Measurements from ENCODE around the gene GAS2L1. TPM values are rescaled to one million over a fixed set of nuclear protein-coding genes. Genes with fewer than 3 reads are reported as not detected.

The GAS2L1 gene
- total RNA-seq, 1 experiment from 2014 or later = 22.7 TPM

DNA sequence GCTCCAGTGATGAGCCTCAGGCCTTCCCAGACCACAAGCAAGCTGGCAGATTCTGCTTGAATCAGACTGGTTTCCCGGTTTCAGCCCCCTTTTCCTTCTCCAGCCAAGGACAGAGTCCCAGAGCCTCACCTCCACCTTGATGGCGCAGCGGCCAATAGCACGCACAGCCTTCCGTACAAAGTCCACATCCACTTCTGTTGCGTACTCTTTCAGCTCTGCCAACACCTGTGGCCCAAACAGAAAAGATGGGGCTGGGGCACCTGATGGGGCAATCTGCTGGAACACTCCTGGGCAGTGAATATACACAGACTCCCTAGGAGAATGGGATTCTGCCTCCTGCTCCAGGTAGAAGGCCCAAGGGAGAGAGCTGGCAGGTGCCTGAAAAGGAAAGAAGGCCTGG lies 44.6 kb downstream of the GAS2L1 start:
- CTCF ChIA-PET = no interaction called here
- no peak overlapping the region for H3K4me3 ChIP-seq (ENCODE audit: low read depth, low read length, poor library complexity, severe bottlenecking)
- H3K4me1 ChIP-seq (ENCODE audit: insufficient read depth, low read length, poor library complexity, severe bottlenecking) = no peaks in the 10 kb centered on the region
- POLR2A ChIA-PET (ENCODE audit: low non-redundant PET) = no interaction called here
- no peak overlapping the region for H3K27ac ChIP-seq (ENCODE audit: low read depth, low read length, poor library complexity, severe bottlenecking)
- TF ChIP-seq, protein P1, sequence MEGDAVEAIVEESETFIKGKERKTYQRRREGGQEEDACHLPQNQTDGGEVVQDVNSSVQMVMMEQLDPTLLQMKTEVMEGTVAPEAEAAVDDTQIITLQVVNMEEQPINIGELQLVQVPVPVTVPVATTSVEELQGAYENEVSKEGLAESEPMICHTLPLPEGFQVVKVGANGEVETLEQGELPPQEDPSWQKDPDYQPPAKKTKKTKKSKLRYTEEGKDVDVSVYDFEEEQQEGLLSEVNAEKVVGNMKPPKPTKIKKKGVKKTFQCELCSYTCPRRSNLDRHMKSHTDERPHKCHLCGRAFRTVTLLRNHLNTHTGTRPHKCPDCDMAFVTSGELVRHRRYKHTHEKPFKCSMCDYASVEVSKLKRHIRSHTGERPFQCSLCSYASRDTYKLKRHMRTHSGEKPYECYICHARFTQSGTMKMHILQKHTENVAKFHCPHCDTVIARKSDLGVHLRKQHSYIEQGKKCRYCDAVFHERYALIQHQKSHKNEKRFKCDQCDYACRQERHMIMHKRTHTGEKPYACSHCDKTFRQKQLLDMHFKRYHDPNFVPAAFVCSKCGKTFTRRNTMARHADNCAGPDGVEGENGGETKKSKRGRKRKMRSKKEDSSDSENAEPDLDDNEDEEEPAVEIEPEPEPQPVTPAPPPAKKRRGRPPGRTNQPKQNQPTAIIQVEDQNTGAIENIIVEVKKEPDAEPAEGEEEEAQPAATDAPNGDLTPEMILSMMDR (conservative IDR thresholded peaks at IDR 0.05; ENCODE audit: low read depth, low read length) = no peak
- TF ChIP-seq EZH2 (IDR thresholded peaks at IDR 0.05; ENCODE audit: borderline replicate concordance, low read depth, low read length, poor library complexity, severe bottlenecking) = no peak
- intact Hi-C loops (cut with micrococcal nuclease; ENCODE audit: unreplicated experiment) = no loop called here
- no peak for DNase-seq (ENCODE audit: low spot score)
- no peaks in the 10 kb centered on the region for H3K27me3 ChIP-seq (replicated peaks; ENCODE audit: insufficient read depth, low read depth, low read length, poor library complexity)
- H3K9me3 ChIP-seq (ENCODE audit: low read depth, low read length, poor library complexity, severe bottlenecking) = no peaks in the 10 kb centered on the region
- no TSS peak for BruUV-seq (replicated peaks)
- peaks cover 30% of the 10 kb centered on the region for H3K36me3 ChIP-seq (ENCODE audit: insufficient read depth, low read length, poor library complexity, severe bottlenecking)

GRCh38 chr22:29351891-29352290 lies 45.4 kb downstream of the GAS2L1 start:
- POLR2A ChIA-PET (ENCODE audit: low non-redundant PET) = no interaction called here
- BruUV-seq (replicated peaks) = no TSS peak
- H3K4me3 ChIP-seq (ENCODE audit: low read depth, low read length, poor library complexity, severe bottlenecking) = no peak overlapping the region
- no peak overlapping the region for H3K27ac ChIP-seq (ENCODE audit: low read depth, low read length, poor library complexity, severe bottlenecking)
- H3K36me3 ChIP-seq (ENCODE audit: insufficient read depth, low read length, poor library complexity, severe bottlenecking) = peaks cover 31% of the 10 kb centered on the region
- CTCF ChIA-PET = no interaction called here
- no peaks in the 10 kb centered on the region for H3K9me3 ChIP-seq (ENCODE audit: low read depth, low read length, poor library complexity, severe bottlenecking)
- no peak for DNase-seq (ENCODE audit: low spot score)
- intact Hi-C loops (cut with micrococcal nuclease; ENCODE audit: unreplicated experiment) = no loop called here
- no peaks in the 10 kb centered on the region for H3K27me3 ChIP-seq (replicated peaks; ENCODE audit: insufficient read depth, low read depth, low read length, poor library complexity)
- no peaks in the 10 kb centered on the region for H3K4me1 ChIP-seq (ENCODE audit: insufficient read depth, low read length, poor library complexity, severe bottlenecking)
- no peak for TF ChIP-seq EZH2 (IDR thresholded peaks at IDR 0.05; ENCODE audit: borderline replicate concordance, low read depth, low read length, poor library complexity, severe bottlenecking)
- TF ChIP-seq, protein P1 (conservative IDR thresholded peaks at IDR 0.05; ENCODE audit: low read depth, low read length) = no peak

DNA sequence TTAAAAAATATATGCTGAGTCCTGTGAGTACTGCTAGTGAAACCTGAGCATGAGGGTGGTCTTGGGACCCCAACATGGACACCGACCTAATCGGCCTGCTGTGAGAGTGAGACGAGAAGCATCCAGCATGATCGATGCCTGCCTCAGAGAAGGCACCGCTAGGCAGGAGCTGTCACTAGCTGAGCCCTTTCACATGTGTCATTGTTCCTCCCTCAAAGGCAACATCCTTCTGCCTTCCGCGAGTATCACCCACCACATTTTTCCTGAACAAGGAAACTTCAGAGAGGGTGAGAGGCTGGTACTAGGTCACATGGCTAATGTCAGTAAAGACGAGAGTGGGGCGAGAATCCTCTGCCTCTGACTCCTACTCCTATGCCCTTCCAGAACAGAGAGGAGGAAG lies 46.3 kb downstream of the GAS2L1 start:
- DNase-seq (ENCODE audit: low spot score) = no peak
- peaks cover 31% of the 10 kb centered on the region for H3K36me3 ChIP-seq (ENCODE audit: insufficient read depth, low read length, poor library complexity, severe bottlenecking)
- no peaks in the 10 kb centered on the region for H3K4me1 ChIP-seq (ENCODE audit: insufficient read depth, low read length, poor library complexity, severe bottlenecking)
- no TSS peak for BruUV-seq (replicated peaks)
- no peaks in the 10 kb centered on the region for H3K9me3 ChIP-seq (ENCODE audit: low read depth, low read length, poor library complexity, severe bottlenecking)
- intact Hi-C loops (cut with micrococcal nuclease; ENCODE audit: unreplicated experiment) = no loop called here
- H3K4me3 ChIP-seq (ENCODE audit: low read depth, low read length, poor library complexity, severe bottlenecking) = no peak overlapping the region
- no peak overlapping the region for H3K27ac ChIP-seq (ENCODE audit: low read depth, low read length, poor library complexity, severe bottlenecking)
- no peaks in the 10 kb centered on the region for H3K27me3 ChIP-seq (replicated peaks; ENCODE audit: insufficient read depth, low read depth, low read length, poor library complexity)
- ChIA-PET POLR2A (ENCODE audit: low non-redundant PET) (no interaction called here), CTCF (no interaction called here)
- TF ChIP-seq EZH2 (IDR thresholded peaks at IDR 0.05; ENCODE audit: borderline replicate concordance, low read depth, low read length, poor library complexity, severe bottlenecking) = no peak
- TF ChIP-seq, protein P1 (conservative IDR thresholded peaks at IDR 0.05; ENCODE audit: low read depth, low read length) = no peak

All from A673 (cell line).